MCF 10A (cell line): ENCODE measurements around the gene RANGRF. TPM values are rescaled to one million over a fixed set of nuclear protein-coding genes. Genes with fewer than 3 reads are reported as not detected.

Source experiments
- BruUV-seq: library from RNA; stranded (reverse); fragments of 400-500 nt; replicated peaks from 2 replicates; lab custom pipeline; 2021; lab: Mats Ljungman, UMichigan
- CTCF ChIA-PET: fragments of 300-600 bp; sonication (Branson Sonifier 250); formaldehyde crosslinking; extraction: SDS; loops from one replicate; lab custom pipeline; 2021; ENCODE audit warnings: antibody characterized with exemption, inconsistent platforms; lab: Yijun Ruan, JAX
- POLR2A ChIA-PET: fragments of 300-600, 350-650 bp; sonication (Branson Sonifier 250); formaldehyde crosslinking; extraction: SDS; loops from one replicate; lab custom pipeline; 2020; ENCODE audit warnings: antibody characterized with exemption, inconsistent platforms; lab: Yijun Ruan, JAX
- DNase-seq: peaks from one replicate; pipeline ENCODE4 v3.0.0-alpha.2; 2018; ENCODE audit not compliant: unreplicated experiment
- H3K27ac Mint-ChIP-seq: one replicate; pipeline ENCODE4 v1.8.0; 2022; ENCODE audit warnings: mild to moderate bottlenecking, low read depth, mixed read lengths; ENCODE audit not compliant: unreplicated experiment
- H3K27me3 Mint-ChIP-seq: one replicate; pipeline ENCODE4 v1.8.0; 2022; ENCODE audit warnings: mixed read lengths; ENCODE audit not compliant: insufficient read depth, unreplicated experiment
- H3K36me3 Mint-ChIP-seq: one replicate; pipeline ENCODE4 v1.8.0; 2022; ENCODE audit warnings: mild to moderate bottlenecking, moderate library complexity, mixed read lengths; ENCODE audit not compliant: insufficient read depth, unreplicated experiment
- H3K4me1 Mint-ChIP-seq: one replicate; pipeline ENCODE4 v1.8.0; 2022; ENCODE audit warnings: mixed read lengths; ENCODE audit not compliant: insufficient read depth, unreplicated experiment
- H3K4me3 Mint-ChIP-seq: one replicate; pipeline ENCODE4 v1.8.0; 2022; ENCODE audit warnings: mild to moderate bottlenecking, moderate library complexity, mixed read lengths; ENCODE audit not compliant: unreplicated experiment
- H3K9me3 Mint-ChIP-seq: one replicate; pipeline ENCODE4 v1.8.0; 2022; ENCODE audit warnings: mixed read lengths; ENCODE audit not compliant: unreplicated experiment
- CTCF ChIP-seq: fragments of 200-600 bp; IDR thresholded peaks from one replicate; pipeline ENCODE4 v1.8.0; 2022; ENCODE audit warnings: antibody characterized with exemption, mild to moderate bottlenecking; ENCODE audit not compliant: unreplicated experiment
- intact Hi-C: fragments of 100-400 bp; cut with micrococcal nuclease; formaldehyde crosslinking; loops from 2 replicates; pipeline ENCODE4 v1.14.1; 2022
- total RNA-seq: library from RNA; stranded (reverse); gene quantifications from 2 replicates; pipeline ENCODE4 v1.2.3, GENCODE V29; 2022

RANGRF gene
- total RNA-seq, 1 experiment from 2014 or later, result 38.6 TPM

GRCh38 chr17:8274816-8275215 lies 13.7 kb upstream of the RANGRF start:
- DNase-seq, result no peak
- Mint-ChIP-seq H3K4me3 (no peak overlapping the region), H3K4me1 (no peaks in the 10 kb centered on the region), H3K27me3 (no peaks in the 10 kb centered on the region), H3K36me3 (peaks cover 6% of the 10 kb centered on the region), H3K9me3 (no peaks in the 10 kb centered on the region), H3K27ac (no peak overlapping the region)
- ChIA-PET POLR2A (interaction anchor here (3.1 kb wide), 1 partner anchor 14 kb away, joined by 8 read pairs; the partner anchor contains the start of gene RANGRF), CTCF (no interaction called here)
- no TSS peak for BruUV-seq
- intact Hi-C loops, result no loop called here
- TF ChIP-seq CTCF, result no peak

- H3K9me3 Mint-ChIP-seq, result no peaks in the 10 kb centered on the region
- no peaks in the 10 kb centered on the region for H3K27me3 Mint-ChIP-seq
- H3K36me3 Mint-ChIP-seq, result no peaks in the 10 kb centered on the region
- DNase-seq, result no peak
- intact Hi-C loops, result no loop called here
- H3K4me3 Mint-ChIP-seq, result no peak overlapping the region
- CTCF ChIA-PET, result no interaction called here
- no peak overlapping the region for H3K27ac Mint-ChIP-seq
- BruUV-seq, result no TSS peak
- TF ChIP-seq CTCF, result no peak
- POLR2A ChIA-PET, result interaction anchor here (1.4 to 3.1 kb wide), 2 partner anchors 13 to 19 kb away, joined by 3 to 8 read pairs; partner anchors contain the start of gene RANGRF
- no peaks in the 10 kb centered on the region for H3K4me1 Mint-ChIP-seq
These were observed 12.8 kb upstream of the RANGRF start for GRCh38 chr17:8275421-8276290.

GRCh38 chr17:8277317-8277716 lies 11.2 kb upstream of the RANGRF start:
- BruUV-seq, result no TSS peak
- CTCF ChIA-PET, result no interaction called here
- H3K4me3 Mint-ChIP-seq, result no peak overlapping the region

More at GRCh38 chr17:8277317-8277716, 11.2 kb upstream of the RANGRF start:
- no peak for DNase-seq
- Mint-ChIP-seq H3K4me1 (no peaks in the 10 kb centered on the region), H3K9me3 (no peaks in the 10 kb centered on the region), H3K27ac (no peak overlapping the region), H3K36me3 (no peaks in the 10 kb centered on the region), H3K27me3 (no peaks in the 10 kb centered on the region)
- no peak for TF ChIP-seq CTCF
- POLR2A ChIA-PET, result interaction anchor here (1.1 kb wide), 1 partner anchor 11 kb away, joined by 4 read pairs; the partner anchor contains the start of gene RANGRF
- intact Hi-C loops, result no loop called here
